GM18499 (cell line): ENCODE data around the gene ECE1.

ENCODE experiments used
- ATAC-seq: cut with Tn5 transposase; IDR thresholded peaks from one replicate; pipeline ENCODE4 v1.9.1; 2021; ENCODE audit warnings: moderate number of reproducible peaks; ENCODE audit not compliant: insufficient read depth, unreplicated experiment

The ECE1 gene

DNA sequence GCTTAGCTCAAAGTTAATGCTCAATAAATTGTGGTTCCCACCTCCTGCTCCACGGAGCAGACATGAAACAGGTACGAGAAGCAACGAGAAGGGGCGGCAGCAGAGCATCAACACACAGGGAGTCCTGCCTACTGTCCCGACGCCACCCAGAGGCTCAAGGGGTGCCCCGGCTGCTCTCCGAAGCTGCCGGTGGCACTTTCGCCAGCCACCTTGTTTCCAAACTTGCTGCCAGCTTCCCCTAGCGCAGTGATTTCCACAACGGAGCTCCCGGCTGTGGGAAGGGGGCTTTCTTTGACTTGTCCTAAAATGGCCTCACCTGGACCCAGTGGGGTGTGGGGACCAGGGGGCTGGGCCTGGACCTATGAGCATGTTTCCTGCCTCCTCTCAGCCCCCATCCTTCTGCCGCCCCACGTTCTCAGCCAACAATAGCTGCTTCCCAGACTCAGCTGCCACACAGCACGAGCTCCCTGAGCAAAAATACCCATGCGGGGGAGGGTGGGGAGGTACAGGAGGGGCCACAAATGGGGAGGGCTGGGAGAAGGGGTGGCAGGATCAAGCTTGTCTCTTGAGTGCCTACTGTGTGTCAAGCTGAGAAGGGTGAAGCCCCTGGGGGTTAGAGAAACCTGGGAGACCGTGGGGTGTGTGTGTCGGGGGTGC, 35.6 kb upstream of the ECE1 start:
- no peak for ATAC-seq

DNA sequence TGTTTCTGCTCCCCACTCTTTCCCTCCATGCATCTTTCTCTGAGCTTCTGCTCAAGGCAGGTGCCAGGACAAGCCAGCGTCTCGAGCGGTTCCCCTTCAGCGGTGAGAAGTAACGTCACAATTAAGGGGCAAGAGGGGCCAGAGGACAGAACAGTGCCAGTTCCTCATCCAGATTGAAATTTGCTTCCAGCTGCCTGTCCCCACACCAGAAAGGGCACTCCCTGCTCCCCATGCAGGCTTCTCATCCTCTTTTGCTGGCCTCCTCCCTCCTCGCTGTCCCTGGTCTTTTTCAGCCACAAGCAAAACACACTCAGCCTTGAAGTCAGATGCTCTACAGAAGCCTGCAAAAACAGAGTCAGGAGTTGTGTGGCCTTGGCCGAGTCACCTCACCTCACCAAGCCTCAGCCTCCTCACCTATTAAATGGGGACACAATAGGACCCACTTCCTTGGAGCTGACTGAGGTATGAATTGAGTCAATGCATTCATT, 35.0 kb upstream of the ECE1 start:
- ATAC-seq = no peak

DNA sequence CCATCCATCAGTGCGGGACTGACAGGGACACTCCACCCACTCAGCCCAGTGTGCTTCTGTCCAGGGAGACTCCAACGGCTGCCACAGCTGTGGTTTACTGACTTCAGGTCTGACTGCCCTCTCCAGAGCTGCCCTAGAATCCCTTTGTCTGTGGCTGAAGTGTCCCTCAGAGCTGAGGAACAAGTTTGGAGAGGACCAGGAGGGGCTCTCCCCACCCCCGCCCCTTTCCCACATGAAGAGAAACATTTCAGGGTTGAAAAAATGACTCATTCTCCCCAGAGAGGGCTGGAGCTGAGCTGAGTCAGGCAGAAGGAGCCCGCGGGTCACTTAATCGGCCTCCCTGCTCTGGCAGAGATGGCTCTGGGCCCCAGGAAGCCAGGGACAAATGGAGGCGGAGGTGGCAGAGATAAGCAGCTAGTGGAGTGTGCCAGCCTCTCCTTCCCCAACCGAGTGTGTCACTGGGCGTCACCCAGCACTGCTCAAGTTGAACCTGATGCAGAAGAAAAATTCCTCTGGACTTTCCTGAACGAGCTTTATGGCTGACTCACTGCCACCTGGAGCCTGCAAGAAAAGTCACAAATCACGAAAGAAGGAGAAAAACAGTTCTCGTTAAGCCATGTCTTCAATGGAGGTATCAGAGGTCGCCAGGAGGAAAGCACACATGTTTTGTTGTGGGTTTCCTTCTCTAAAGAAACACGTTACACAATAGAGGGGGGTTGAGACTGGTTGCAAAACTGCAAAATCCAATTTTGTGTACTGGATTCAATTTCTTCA, 34.3 kb upstream of the ECE1 start:
- no peak for ATAC-seq

DNA sequence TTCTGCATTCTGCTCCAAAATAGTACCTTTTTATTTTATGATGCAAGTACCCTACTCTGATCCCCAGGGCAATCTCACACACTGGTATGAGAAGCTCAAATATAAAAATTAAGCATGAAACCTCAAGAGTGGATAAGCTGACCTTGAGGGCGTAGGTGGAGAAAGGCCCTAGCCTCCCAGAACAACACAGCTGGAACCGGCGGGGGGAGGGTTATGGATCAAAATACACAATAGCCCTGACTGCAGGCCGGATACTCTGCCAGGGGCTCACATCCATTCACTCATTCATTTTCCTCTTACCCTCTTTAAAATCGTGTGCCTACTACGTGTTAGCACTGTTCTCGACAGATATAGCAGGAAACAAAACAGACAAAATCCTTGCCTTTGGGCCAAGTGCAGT, 32.8 kb upstream of the ECE1 start:
- no peak for ATAC-seq

DNA sequence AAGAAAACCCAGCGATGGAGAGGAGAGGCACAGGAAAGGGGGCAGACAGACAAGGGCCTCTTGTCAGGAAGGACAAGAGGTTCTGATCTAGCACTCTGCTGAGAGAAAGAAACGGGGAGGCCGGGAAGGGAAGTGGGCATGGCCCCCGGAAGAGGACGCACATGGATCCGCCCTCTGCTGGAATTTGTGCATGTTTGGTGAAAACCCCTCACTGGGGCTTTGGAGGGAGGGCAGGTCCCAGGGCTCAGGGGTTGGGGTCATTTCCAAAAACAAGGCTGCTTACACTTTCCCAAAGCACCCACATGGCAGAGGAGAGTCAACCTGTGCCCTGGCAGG, 32.4 kb upstream of the ECE1 start:
- no peak for ATAC-seq

DNA sequence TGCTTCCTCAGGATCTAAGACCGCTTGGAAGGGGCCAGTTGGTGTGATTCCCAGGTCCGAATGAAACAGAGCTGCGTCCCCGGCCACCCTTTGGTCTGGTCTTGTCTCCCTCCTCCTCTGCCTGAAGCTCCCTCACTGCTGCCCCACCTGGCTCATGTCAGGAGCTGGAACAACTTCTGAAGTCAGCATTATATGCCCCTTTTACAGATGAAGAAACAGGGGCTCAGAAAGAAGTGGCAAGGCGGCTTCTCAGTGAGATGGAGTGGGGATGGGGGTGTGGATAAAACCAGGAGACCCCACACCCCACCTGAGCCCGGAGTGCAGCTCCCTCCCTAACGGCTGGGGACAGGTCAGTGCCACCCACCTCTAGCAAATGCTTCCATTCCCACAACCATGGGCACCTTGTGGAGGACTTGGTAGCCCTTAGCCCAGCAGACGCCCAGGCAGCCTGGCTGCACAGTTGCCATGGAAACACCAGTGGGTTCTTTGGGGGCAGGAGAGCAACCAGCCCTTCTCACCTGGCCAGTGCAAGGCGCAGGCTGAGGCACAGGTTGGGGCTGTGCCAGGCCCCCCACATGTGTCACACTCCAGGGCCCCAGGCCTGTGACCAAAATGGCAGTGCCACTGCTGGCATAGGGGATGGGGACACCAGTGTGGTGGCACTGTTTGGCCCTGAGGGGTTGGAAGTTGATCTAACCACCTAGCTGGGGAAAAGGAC, 31.9 kb upstream of the ECE1 start:
- ATAC-seq = no peak

DNA sequence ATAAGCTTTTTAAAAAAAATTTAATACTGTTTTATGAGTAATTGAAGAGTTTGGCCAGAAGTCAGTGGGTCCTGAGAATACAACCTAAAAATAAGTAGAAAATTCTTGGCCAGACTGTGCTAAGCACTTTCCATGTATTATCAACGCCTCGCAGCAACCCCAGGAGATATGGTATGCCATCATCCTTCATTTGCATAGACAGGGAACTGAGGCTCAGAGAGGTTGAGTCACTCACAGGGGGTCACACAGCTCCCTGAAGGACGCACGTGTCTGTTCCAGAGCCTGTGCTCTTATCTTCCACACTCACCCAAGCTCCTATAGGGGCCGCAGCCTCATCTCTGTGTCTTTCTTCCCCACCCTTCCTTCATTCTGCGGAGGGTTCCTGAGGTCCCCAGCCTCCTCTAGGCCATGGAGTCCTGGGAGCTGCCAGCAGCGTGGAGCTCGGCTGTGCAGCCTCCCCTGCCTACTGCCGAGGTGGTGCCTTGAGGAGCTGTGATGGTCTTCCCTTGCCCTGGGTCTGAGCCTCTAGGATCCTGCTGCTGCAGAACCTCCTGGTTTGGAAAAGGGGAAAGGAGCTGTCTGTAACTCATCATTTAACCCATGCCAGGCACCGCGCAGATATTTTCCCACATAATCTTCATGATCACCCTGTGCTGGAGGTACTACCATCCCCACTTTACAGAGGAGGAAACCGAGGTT, 30.3 kb upstream of the ECE1 start:
- no peak for ATAC-seq

DNA sequence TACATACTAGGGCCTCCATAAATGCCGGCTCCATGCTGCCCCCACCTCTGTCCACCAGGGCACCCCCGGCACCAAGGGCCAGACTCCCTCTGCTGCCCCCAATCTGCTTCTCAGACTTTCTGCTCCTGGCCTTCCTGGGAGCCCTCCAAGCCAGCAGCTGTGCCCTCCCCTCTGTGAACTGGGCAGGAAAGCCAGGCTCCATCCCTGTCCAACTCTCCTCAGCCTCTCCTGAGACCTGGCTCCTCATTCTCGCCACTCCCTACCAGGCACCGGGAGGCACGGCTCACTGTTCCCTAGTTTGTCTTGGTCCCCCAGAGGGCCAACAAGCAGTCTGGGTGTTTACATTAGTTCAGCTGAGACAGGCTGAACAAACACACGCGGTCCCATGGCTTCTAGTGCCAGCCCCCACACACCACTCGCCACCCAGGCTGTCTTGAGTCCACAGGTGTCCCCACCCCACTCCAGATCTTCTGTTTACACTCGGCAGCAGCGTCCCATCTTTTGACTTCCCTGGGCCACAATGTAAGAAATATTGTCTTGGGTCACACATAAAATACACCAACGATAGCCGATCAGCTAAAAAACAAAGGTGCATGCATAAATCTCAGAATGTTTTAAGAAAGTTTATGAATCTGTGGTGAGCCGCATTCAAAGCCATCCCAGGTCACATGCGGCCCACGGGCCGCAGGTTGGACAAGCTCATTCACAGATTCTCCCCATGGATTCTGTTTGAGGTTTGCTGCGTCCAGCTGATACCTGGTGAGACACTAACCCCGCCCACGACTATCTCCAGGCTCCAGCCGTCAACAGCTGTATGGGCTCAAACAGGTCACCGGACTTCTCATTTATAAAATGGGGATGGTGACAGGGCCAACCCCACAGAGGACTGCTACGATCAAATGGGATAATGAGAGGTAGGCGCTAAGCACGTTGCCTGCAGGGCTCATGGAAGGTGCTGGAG, 29.5 kb upstream of the ECE1 start:
- no peak for ATAC-seq

DNA sequence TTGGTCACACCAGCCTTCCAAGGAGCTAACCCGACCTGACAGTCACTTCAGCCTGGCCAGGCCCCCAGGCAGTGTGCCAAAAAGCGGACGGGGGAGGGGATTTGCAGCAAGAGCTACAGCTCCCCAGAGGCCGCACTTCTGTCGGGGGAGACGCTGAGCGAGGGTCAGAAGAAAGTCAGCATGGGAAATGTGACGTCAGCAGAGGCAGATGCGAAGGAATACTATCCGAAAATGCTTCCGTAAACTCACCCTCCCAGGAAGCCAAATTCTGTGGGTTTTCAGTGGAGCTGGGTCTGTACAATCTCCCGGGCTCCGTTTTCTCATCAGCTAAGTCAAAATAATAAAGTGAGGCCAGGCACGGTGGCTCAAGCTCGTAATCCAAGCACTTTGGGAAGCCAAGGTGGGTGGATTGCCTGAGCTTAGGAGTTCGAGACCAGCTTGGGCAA, 28.5 kb upstream of the ECE1 start:
- ATAC-seq = no peak

DNA sequence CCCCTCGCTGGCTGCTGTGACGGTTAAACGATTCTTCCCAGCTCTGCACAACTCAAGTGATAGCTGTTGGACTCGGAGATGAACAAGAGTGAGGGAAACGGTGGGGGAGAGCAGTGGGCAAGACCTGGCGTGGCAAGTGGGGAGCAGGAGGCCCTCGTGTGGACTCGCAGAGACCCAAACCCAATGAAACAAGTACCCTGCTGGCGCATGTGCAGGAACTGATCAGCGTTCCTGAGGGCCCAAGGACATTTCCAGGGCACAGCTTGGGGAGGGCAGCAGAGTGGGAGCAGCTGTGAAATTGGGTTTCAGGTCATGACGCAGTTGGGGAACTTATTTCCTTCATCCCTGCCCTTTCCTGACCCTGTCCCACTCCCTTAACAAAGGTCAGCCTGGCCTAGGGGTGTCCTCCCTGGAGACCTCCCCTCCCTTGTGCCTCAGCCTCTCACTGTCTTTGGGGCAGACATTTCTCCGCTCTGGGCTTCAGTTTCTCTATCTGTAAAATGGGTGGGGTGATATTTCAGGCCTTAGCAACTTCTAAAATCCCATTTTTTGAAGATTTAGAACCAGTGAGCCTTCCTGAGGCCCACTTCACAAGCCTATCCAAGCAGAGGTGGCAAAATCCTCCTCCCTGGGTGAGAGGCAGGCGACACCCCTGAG, 27.9 kb upstream of the ECE1 start:
- ATAC-seq = no peak

DNA sequence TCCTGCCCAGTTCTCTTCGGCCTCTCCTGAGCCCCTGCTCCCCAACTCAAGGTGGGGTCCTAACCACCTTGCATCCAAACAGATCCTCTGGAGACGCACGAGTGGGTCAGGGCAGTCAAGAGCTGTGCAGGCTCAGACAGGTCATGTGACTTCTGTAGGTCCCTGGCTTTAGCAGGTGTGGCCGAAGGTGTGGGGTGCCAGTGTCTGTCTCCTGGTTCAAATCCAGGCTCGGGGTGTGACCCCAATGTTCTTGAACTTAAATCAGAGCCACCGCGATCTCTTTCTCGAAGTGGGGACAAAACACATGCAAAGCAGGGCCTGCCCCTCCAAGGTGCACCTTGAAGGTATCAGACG, 27.4 kb upstream of the ECE1 start:
- ATAC-seq = no peak

DNA sequence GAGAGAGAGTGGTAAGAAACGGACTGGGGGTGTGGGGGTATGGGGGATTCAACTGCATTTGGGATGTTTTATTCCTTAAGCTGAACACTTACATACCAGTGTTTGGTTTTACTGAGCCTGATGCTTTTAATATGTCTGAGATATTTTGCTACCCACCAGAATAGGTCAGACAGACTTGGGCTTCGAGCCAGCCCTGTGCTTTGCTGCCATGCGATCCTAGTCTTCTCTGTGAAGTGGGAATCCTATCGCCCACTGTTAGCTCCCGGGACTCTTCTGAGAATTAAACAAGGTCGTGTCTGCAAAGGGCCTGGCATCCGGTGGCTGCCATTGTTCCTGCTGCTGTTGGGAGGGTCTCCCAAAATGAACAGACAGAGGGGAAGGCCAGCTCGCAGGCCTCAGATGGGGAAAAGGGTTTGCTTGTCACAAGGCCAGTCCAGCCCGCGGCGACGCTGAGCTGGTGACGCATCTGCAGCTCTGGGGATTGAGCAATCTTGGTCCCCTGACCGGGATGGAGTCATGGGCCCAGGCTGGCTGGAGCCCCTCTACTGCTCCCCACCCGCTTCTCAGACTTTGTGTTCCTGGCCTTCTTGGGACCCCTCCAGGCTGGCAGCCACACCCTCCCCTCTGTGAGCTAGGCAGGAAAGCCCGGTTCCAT, 26.9 kb upstream of the ECE1 start:
- ATAC-seq = no peak

DNA sequence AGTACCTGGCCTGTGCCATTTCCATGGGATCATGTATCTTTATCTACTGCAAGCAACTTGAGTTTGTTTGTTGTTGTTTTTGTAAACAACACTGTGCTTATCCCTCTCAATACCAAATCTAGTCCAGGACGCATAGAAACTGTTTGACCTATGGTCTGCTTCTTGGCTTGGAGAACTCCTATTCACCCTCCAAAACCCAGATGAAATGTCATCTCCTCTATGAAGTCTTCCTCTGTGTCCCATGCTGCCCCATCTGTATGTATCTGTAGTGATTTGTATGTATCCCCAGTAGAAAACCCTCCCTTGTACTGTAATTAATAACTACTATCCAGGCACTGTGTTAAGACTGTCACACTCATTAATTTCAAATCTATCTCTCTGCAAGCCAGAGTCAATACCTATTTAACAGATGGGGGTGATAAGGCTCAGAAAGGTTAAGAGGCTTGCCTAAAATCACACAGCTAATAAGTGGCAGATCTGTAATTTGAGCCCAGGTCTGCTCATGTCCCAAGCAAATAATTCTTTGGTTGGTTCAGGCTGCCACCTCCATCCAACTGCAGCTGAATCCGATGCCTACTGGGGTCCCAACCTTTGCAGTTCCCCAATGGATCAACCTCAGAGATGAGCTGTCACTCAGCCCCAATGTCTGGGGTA, 24.6 kb upstream of the ECE1 start:
- no peak for ATAC-seq

DNA sequence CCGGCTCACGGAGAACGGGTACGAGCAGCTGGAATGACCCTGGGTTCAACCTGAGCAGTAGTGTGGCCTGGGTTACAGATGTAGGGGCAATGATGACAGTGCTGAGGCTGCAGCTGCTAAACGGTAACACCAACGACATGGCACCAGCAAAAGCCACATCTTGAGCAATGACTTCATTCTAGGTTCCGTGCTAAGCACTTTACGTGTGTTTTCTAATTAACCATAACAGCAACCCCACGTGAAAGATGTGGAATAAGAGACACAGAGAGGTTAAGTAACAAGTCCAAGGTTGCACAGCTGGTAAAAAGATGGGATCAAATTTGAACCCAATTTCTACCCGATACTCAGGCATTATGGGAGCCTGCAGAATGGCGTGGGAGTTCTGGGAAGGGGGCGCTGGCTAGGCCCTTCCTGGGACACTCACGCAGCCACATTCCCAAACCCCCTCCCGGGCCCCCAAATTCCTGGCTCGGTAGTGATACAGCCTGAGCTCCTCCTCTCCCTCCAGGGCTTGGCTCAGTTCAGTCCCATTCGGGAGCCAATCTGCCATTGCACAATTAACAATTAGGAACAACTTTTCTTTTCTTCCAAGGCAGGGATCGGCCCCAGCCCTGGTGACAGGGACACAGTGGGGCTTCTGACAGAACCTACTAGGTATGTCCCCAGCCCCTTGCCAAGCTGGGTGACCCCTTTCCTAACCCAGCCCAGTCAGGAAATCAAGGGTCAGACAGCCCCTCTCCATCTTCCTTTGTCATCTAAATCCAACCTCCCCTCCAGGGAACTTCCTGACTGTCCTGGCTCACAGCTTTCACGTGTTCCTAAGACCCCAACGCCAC, 23.8 kb upstream of the ECE1 start:
- no peak for ATAC-seq

DNA sequence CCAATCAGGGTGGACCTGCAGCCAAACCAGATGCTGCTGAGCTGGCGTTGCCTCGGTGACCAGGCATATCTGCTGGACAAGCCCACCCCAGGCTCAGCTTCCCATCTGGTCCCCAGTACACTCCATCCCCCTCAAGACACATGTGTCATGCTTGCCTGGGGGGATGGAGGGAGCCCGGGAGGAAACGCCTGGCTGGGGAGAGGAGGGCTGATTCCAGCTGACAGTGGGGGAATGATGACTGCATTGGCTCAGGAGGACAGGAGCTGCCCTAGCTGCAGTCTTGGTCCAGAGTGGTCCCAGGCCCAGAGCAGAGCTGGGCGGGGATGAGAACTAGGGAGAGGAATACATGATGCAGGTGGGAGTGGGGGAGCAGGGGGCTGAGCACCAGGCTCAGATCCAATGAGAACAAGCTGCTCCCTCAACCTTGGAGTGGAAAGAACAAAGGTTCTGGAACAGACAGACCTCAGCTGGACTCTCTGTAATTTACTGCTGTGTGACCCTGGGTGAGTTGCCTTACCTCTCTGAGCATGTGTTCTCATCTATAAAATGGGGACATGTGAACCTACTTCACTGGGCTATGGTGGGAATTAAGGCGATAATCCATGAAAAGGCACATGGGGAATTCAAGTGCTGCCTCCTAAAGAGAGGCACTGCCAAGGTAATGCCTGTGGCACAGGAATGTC, 23.1 kb upstream of the ECE1 start:
- ATAC-seq = no peak

DNA sequence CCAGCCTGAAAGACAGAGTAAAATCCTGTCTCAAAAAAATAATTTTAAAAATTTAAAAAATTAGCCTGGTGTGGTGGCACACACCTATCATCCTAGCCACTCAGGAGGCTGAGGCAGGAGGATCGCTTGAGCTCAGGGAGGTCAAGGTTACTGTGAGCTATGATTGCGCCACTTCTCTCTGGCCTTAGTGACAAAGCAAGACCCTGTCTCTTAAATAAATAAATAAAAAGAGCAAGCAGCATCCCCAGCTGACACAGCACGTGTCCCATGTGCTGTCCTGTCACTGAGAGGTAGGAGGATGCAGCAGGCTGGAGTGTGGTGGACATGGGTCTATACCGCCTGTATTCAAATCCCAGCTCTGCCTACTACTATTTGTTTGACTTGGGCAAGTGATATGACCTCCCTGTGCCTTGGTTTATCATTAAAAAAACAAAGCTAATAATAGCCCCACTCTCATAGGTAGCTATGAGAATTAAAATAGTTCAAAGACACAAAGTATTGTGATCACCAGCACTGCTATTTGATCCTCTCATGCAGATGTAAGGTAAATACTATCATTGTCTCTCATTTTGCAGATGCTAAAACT, 22.2 kb upstream of the ECE1 start:
- ATAC-seq = no peak

DNA sequence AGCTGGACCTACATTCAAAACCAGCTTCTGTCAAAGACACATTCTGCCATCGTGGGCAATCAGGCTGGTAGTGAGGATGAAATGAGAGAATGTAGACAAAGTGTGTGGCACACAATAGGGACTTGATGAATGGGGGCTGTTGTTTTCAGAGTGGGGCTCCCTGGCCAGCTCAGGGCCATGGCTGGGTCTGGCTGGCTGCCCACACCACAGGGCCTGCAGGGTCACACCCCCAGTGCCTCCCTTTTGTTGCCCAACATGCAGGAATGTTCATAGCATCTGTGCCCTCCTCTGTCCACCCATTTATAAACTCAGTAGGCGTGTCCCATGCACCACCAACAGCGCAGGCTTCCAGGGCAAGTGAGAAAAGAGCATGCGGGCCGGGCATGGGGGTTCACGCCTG, 20.8 kb upstream of the ECE1 start:
- ATAC-seq = no peak
